Measurements from ENCODE around the gene MLLT3. TPM values are rescaled to one million over a fixed set of nuclear protein-coding genes. Genes with fewer than 3 reads are reported as not detected.
A peak's percentile ranks its signal among the peaks of the same experiment; 100 is the strongest.

The MLLT3 gene
- total RNA-seq, 2 experiments from 2014 or later: 112 to 114 TPM

GRCh38 chr9:20305452-20305851 is 316.8 kb downstream of the MLLT3 start:
- Mint-ChIP-seq H3K4me1 (ENCODE audit: low read depth) (peaks cover 11% of the 10 kb centered on the region), H3K36me3 (ENCODE audit: low read depth) (peaks cover 7% of the 10 kb centered on the region), H3K4me3 (no peak overlapping the region), H3K27me3 (ENCODE audit: low read depth) (peaks cover 7% of the 10 kb centered on the region), H3K27ac (no peak overlapping the region), H3K9me3 (ENCODE audit: insufficient read depth) (peaks cover 7% of the 10 kb centered on the region)
- ATAC-seq (no peak), DNase-seq (no peak)
- CTCF ChIA-PET: interaction anchor here (1.0 kb wide), 1 partner anchor 636 kb away, joined by 3 read pairs; no protein-coding TSS in a partner anchor
- POLR2A ChIA-PET: no interaction called here

- ChIA-PET POLR2A (no interaction called here), CTCF (interaction anchor here (0.9 to 1.4 kb wide), 2 partner anchors 13 to 839 kb away, joined by 3 read pairs; no protein-coding TSS in a partner anchor)
- DNase-seq: no peak
- Mint-ChIP-seq H3K4me3 (no peak overlapping the region), H3K36me3 (ENCODE audit: low read depth) (peaks cover 14% of the 10 kb centered on the region), H3K27me3 (ENCODE audit: low read depth) (peaks cover 7% of the 10 kb centered on the region), H3K4me1 (ENCODE audit: low read depth) (peaks cover 13% of the 10 kb centered on the region), H3K9me3 (ENCODE audit: insufficient read depth) (peaks cover 7% of the 10 kb centered on the region), H3K27ac (no peak overlapping the region)
- ATAC-seq: no peak
Observed at GRCh38 chr9:20303996-20304395, 318.3 kb downstream of the MLLT3 start.

- Mint-ChIP-seq H3K4me3 (no peak overlapping the region), H3K36me3 (ENCODE audit: low read depth) (peaks cover 14% of the 10 kb centered on the region), H3K4me1 (ENCODE audit: low read depth) (peaks cover 13% of the 10 kb centered on the region), H3K27ac (no peak overlapping the region), H3K27me3 (ENCODE audit: low read depth) (peaks cover 7% of the 10 kb centered on the region), H3K9me3 (ENCODE audit: insufficient read depth) (peaks cover 7% of the 10 kb centered on the region)
- POLR2A ChIA-PET: no interaction called here
- DNase-seq: no peak
- CTCF ChIA-PET: interaction anchor here (1.4 kb wide), 1 partner anchor 838 kb away, joined by 3 read pairs; no protein-coding TSS in a partner anchor
- ATAC-seq: no peak
Observed at GRCh38 chr9:20303066-20303465, 319.2 kb downstream of the MLLT3 start.

- Mint-ChIP-seq H3K27me3 (ENCODE audit: low read depth) (peaks cover 7% of the 10 kb centered on the region), H3K9me3 (ENCODE audit: insufficient read depth) (peaks cover 7% of the 10 kb centered on the region), H3K36me3 (ENCODE audit: low read depth) (peaks cover 17% of the 10 kb centered on the region), H3K27ac (no peak overlapping the region), H3K4me3 (no peak overlapping the region), H3K4me1 (ENCODE audit: low read depth) (peaks cover 13% of the 10 kb centered on the region)
- DNase-seq (no peak), ATAC-seq (no peak)
- ChIA-PET CTCF (no interaction called here), POLR2A (no interaction called here)
Observed at GRCh38 chr9:20302197-20302596, 320.1 kb downstream of the MLLT3 start.

GRCh38 chr9:20300430-20301115 is 321.7 kb downstream of the MLLT3 start:
- Mint-ChIP-seq H3K4me1 (ENCODE audit: low read depth) (peaks cover 21% of the 10 kb centered on the region), H3K27ac (no peak overlapping the region), H3K36me3 (ENCODE audit: low read depth) (peaks cover 20% of the 10 kb centered on the region), H3K9me3 (ENCODE audit: insufficient read depth) (peaks cover 7% of the 10 kb centered on the region), H3K4me3 (no peak overlapping the region), H3K27me3 (ENCODE audit: low read depth) (peaks cover 7% of the 10 kb centered on the region)
- no peak for ATAC-seq
- ChIA-PET CTCF (no interaction called here), POLR2A (no interaction called here)
- no peak for DNase-seq

GRCh38 chr9:20297646-20298084 is 324.6 kb downstream of the MLLT3 start:
- H3K4me1 Mint-ChIP-seq (ENCODE audit: low read depth): peaks cover 31% of the 10 kb centered on the region
- peaks cover 5% of the 10 kb centered on the region for H3K9me3 Mint-ChIP-seq (ENCODE audit: insufficient read depth)
- peaks cover 4% of the 10 kb centered on the region for H3K27me3 Mint-ChIP-seq (ENCODE audit: low read depth)
- H3K36me3 Mint-ChIP-seq (ENCODE audit: low read depth): peaks cover 31% of the 10 kb centered on the region
- H3K4me3 Mint-ChIP-seq: no peak overlapping the region
- H3K27ac Mint-ChIP-seq: no peak overlapping the region
- POLR2A ChIA-PET: no interaction called here
- DNase-seq (no peak), ATAC-seq (no peak)
- CTCF ChIA-PET: no interaction called here

GRCh38 chr9:20295555-20295954 is 326.7 kb downstream of the MLLT3 start:
- Mint-ChIP-seq H3K36me3 (ENCODE audit: low read depth) (peaks cover 32% of the 10 kb centered on the region), H3K4me3 (no peak overlapping the region), H3K9me3 (ENCODE audit: insufficient read depth) (peaks cover 4% of the 10 kb centered on the region), H3K27ac (no peak overlapping the region), H3K4me1 (ENCODE audit: low read depth) (peaks cover 24% of the 10 kb centered on the region), H3K27me3 (ENCODE audit: low read depth) (no peaks in the 10 kb centered on the region)
- POLR2A ChIA-PET: no interaction called here
- DNase-seq (no peak), ATAC-seq (no peak)
- CTCF ChIA-PET: interaction anchor here (1.5 kb wide), 1 partner anchor 53 kb away, joined by 4 read pairs; no protein-coding TSS in a partner anchor

- Mint-ChIP-seq H3K4me3 (no peak overlapping the region), H3K36me3 (ENCODE audit: low read depth) (peaks cover 21% of the 10 kb centered on the region), H3K9me3 (ENCODE audit: insufficient read depth) (peaks cover 4% of the 10 kb centered on the region), H3K4me1 (ENCODE audit: low read depth) (peaks cover 25% of the 10 kb centered on the region), H3K27me3 (ENCODE audit: low read depth) (no peaks in the 10 kb centered on the region), H3K27ac (peak overlapping the region; percentile 4)
- POLR2A ChIA-PET: no interaction called here
- ATAC-seq: no peak
- CTCF ChIA-PET: no interaction called here
- DNase-seq: no peak
Observed at GRCh38 chr9:20294046-20294750, 328.1 kb downstream of the MLLT3 start.

GRCh38 chr9:20292002-20292401 is 330.3 kb downstream of the MLLT3 start:
- peaks cover 25% of the 10 kb centered on the region for H3K36me3 Mint-ChIP-seq (ENCODE audit: low read depth)
- CTCF ChIA-PET: no interaction called here

More at GRCh38 chr9:20292002-20292401, 330.3 kb downstream of the MLLT3 start:
- Mint-ChIP-seq H3K9me3 (ENCODE audit: insufficient read depth) (peaks cover 4% of the 10 kb centered on the region), H3K27me3 (ENCODE audit: low read depth) (no peaks in the 10 kb centered on the region), H3K27ac (no peak overlapping the region), H3K4me3 (no peak overlapping the region), H3K4me1 (ENCODE audit: low read depth) (peaks cover 34% of the 10 kb centered on the region)
- ATAC-seq (no peak), DNase-seq (no peak)
- POLR2A ChIA-PET: no interaction called here

Small RNA genes within 50 kb of the gene (microRNA-seq; reads per million reads assigned to microRNA genes)
- gene MIR4473 (98.2 reads per million, percentile 60 among the genes with 10 or more reads in this experiment), gene MIR4474 (28.7 reads per million, percentile 41 among the genes with 10 or more reads in this experiment)

Other genes starting within 250 kb of the MLLT3 start
- gene FOCAD, start 61.8 kb upstream of the MLLT3 start, total RNA-seq: 10 to 100 TPM; 31.5 to 32.8 TPM